Activated CD4-positive, alpha-beta T cell treated with anti-CD3 and anti-CD28 coated beads for 24 hours (primary cell): ENCODE measurements around the gene TTC3.

Source experiments
- DNase-seq, 2 donors: peaks; one replicate each; pipeline ENCODE4 v3.0.0-alpha.2; 2020; ENCODE audit warnings: low read depth in 2 of 2

Gene TTC3

DNA sequence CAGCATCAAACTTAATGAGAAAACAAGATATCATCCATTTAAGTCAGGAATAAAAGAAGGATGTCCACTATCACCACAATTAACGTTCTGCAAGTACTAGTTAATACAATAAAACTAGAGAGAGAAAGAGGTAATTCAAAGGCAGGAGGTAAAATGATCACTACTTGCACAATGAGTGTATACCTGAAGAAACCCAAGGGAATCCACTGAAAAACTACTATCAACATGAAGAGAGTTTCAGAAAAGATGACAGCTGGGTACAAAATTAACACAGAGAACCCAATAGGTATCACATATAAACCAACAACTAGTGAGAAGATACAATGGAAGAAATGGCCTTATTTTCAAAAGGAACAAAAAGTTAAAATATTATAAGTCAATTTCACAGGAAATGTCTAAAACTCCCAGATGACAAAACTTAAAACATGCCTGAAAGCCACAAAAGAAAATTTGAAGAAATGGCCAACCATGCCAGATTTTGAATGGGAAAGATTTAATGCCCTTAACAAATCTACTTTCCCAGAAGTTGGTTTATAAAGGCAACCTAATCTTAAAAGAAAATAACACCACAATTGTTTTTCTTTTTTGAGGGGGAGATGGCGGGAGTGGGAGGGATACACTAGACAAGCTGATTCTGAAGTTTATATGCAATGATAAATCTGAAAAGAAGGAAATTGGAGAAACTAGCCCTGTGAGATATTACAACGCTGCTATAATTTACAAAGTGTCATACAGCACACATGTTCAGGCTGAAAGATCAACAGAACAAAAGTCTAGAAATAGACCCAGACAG is 176.3 kb downstream of the TTC3 start:
- no peak for DNase-seq

DNA sequence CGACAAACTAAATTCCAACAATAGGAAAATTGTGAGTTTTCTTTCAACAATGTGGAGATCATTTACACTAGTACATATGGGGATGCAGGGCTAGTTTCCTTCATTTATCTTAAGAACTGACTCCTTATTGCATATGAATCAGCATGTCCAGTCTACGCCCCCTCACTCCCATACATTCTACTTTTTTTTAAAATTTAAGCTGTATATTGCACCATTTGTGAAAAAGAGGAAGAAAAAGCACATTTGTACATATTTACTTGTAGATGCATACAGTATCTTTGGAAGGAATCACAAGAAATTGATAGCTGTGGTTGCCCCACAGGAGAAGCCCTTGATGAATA is 178.2 kb downstream of the TTC3 start:
- DNase-seq, result no peak
